Stimulated activated CD8-positive, alpha-beta memory T cell treated with anti-CD3 and anti-CD28 coated beads, Interleukin-12 subunit alpha, Interleukin-12 subunit beta, amount 100 ng/mL, for 1 hour (primary cell): ENCODE results near the gene CORO6.

Experiments used
- DNase-seq: peaks from one replicate; pipeline ENCODE4 v3.0.0-alpha.2; 2020; ENCODE audit warnings: low read depth

CORO6 gene

GRCh38 chr17:29630630-29631193 lies 8.0 kb upstream of the CORO6 start:
- no peak for DNase-seq

GRCh38 chr17:29629839-29630238 lies 7.1 kb upstream of the CORO6 start:
- no peak for DNase-seq

DNA sequence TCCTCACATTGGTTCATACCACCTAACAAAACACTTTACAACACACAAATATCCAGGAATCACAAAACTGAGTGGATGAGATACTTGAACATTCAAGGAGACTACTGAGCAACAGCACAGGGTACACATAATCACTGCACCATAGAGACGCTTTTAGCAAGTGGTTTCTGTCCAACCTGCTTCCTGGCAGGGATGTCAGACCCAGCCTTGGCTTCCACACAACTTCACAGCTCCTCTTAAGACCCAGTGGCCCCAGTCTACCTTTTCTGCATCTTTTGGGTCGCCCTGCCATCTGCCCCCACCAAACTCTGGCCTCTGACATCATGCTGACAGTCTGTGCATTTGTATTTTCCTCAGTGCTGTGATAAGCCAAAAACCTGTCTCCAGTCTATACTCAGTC lies 5.9 kb upstream of the CORO6 start:
- no peak for DNase-seq

GRCh38 chr17:29627951-29628350 lies 5.2 kb upstream of the CORO6 start:
- no peak for DNase-seq

- no peak for DNase-seq
Observed at GRCh38 chr17:29625037-29625750, 2.5 kb upstream of the CORO6 start.

- DNase-seq = no peak
Observed at GRCh38 chr17:29624586-29624985, 1.9 kb upstream of the CORO6 start.

GRCh38 chr17:29623283-29623647 lies 553 bp upstream of the CORO6 start:
- DNase-seq = no peak

DNA sequence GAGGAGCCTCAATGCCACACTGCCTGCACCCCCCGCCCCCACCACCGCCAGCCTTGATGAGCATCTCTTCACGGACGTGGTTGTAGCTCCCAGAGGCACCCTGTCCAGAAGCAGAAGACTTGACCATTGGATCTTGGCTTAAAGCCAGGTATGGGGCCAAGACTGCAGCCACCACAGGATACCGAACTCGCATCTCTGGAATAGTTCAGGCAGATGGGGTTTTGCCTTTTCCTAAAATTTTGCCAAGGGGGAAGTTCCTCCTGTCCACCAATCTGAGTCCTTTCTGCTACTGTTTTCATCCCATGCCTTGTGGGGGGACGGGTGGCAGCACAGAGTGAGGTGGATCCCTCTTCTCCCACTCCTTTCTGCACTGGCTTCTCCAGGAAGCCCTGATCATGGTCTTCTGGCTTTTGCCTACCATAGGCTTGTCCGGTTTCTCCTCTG lies 939 bp downstream of the CORO6 start:
- no peak for DNase-seq

DNA sequence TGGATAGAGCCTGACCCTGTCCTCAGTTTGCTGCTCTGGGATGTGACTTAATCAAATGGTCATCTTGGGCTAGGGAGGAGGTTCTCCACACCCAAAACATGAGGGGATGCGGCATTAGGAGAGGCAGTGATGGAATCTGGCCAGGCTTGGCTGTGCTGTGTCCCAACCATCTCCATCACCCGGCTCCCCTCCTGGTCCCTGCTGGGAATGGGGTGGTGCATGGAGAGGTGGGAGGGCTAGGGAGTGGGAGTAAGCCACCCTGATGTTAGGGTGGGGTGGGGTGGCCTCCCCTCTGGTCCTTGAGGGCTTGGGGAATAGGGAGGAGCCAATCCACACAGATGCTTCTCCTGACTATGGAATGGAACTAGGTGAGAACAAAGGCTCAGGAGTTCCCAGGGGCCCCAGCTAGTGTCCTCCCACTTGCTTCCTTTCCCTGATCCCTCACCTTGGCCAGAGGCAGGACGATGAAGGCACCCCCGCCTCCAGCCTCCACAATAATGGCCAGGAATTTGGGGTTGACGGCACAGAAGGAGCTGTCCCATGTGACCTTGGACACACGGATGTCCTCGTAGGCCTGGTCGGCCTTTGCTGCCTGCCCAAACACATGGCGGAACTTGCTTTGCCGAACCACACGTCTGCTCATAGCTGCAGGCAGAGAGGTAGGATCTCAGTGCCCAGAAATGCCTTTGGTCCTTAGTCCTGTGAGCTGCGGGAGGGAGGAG lies 1.8 kb downstream of the CORO6 start:
- no peak for DNase-seq

GRCh38 chr17:29620271-29620670 lies 2.4 kb downstream of the CORO6 start:
- no peak for DNase-seq

DNA sequence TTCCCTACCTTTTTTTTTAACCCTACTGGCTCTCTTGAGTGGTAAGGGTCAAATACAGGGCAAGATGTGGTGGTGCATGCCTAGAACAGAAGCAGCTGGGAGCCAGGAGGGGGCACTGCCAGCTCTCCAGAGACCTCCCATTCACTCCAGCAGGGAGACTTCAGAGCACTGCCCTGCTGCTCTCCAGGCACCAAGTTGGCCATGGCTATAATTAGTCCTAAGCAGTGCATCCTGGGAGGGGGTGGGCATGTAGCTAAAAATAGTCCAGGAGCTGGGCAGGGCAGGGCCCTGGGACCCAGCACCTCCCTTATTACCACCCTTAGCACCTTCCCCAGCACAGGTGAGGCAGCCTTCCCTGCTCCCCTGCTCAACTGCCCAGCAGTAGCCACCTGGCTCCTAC lies 3.5 kb downstream of the CORO6 start:
- no peak for DNase-seq

DNA sequence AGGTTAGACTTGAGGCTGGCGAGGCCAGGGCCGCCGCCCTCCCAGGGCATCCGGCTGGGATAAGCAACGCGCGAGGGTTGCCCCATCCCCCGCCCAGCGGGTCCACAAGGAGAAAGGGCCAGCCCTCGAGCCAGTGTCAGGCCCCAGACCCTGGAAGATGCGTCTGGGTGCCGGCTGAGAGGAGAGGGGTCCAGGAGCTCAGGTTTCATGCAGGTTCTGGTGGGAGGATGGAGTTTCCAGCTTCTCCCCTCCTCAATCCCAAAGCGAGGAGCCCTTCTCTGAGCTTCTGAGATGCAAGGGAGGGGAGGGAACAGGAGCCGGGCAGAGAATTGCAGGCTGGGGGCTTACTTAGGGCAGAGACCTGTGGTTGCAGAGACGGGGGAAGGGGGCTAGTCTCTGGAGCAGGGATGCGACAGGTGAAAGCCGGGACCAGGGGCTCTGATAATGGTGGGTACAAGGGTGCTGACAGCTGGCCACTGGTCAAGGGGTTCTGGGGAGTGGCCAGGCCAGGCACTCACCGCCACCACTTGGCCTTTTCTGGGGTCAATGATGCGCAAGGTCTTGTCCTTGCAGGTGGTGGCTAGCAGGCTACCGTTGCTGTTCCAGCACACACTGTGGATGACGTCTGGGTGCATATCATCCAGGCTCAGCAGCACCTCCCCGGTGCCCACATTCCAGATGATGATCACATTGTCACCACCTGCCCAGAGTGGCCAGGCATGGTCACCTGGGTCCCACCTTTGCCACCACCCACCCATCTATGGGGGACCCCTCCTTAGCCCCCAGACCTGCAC lies 4.2 kb downstream of the CORO6 start:
- DNase-seq = no peak

DNA sequence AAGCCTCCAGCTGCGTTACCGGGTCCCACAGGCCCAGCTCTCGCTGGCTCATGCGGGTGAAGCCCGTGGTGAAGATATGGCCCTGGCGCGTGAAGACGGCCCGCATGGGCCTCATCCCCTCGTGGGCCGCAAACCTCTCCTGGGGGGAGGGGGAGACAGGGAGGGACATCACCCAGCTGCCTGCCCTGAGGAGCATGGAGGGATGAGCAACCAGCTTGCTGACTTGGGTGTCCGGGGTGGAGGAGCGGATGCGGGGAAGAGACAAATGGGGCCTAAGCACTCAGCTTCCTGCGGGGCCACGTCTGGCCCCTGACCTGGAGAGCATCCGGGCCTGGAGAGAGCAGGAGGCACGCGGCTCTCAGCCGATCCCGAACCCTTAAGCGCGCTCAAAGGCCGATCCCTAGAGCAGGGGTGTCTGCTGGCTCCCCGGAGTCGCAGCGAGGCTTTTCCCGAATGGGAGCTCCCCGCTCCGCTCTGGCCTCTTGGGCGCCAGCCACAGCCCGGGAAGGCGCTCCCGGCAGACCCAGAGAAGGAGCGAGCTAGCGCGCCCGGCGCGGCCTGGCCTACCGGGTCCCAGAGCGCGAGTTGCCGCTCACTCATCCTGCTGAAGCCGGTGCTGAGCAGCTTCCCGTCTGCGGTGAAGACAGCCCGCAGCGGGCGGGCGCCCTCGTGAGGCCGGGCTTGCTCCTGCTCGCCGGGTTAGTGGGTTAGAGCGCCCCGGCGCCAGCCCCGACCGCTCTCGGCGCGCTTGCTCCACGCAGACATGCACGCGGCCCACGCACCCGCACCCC lies 5.0 kb downstream of the CORO6 start:
- peak; percentile 75 for DNase-seq

- DNase-seq = peak; percentile 74
Observed at GRCh38 chr17:29617125-29617480, 5.6 kb downstream of the CORO6 start.

GRCh38 chr17:29616300-29617048 lies 6.2 kb downstream of the CORO6 start:
- no peak for DNase-seq

DNA sequence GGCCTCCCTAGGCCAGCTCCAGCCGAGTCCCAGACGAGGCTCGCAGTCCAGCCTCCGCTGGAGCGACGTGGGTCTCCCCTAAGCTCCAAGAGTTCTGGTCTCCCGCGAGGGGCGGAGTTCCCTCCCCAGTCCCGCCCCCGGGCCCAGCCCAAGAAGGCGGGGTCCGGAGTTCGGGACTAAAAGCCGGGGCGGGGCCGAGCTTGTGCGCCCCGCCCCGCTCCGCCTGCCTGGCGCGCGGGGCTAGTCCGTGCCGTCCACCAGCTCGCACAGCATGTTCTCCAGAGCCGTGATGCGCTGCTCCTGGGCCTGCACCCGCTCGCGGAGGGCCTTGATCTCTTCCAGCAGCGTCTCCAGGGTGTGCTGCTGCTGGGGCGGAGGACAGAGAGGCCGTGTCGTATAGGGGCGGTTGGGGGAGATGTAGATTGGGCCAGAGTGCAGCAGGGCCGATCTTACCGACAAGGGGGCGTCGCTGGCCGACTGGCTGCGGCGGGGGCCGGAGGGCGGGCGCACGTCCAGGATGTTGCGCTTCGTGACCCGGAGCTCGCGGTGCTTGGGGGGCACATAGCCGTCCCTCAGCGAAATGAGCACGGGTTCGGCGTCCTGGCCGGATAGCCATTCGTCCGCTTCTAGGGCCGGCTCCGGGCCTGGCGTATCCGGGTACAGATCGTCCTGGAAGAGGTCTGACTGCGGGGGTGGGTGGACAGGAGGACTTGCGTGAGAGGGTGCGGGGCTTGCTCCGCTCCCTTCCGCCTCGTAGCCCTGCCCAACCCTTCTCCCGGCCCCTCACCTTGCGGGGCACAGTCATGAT lies 7.0 kb downstream of the CORO6 start:
- peak; percentile 72 for DNase-seq

GRCh38 chr17:29615048-29615385 lies 7.7 kb downstream of the CORO6 start:
- DNase-seq = peak; percentile 57

GRCh38 chr17:29614349-29615047 lies 8.2 kb downstream of the CORO6 start:
- DNase-seq = no peak

DNA sequence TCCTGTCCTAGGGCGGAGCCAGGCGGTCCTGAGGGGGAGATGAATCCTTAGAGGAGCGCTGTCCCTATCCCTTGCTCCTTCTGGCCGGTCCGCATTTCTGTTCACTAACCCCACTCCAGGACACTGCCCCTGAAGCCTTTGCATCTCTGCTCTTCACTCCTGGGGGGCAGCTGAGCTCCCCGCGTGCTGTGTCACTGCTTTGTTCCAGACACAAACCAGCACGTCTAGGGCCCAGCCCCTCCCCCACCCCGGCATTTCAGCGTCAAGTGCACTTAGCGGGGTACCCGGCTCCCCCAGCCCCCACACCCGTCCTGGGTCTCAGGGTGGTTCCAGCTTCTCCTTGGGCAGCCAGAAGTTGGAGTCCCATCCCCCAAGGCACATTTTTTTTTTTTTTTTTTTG lies 8.9 kb downstream of the CORO6 start:
- no peak for DNase-seq

- peak; percentile 83 for DNase-seq
Observed at GRCh38 chr17:29613352-29613837, 9.3 kb downstream of the CORO6 start.
